Measurements from ENCODE around the gene CES1.
"Not testable (repeated sequence)": the region's sequence is repeated elsewhere in the genome, so short reads cannot be mapped to it uniquely, and the experiment has no call there.

DNA sequence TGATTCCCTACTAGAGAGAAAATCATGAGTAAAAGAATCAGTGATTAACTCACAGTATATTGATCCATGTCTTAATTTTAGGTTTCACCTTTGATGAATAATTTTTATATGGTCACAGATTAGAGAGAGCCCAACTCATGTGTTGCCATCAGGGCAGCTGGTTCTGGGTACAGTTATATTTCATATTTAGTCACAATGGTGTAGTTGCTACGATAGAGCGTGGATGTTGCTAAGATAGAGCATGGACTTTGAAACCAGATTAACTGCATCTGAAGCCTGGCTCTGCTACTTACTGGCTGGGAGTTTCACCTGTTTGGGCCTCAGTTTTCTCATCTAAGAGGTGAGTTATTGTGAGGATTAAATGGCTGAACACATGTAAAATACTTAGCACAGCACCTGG lies 18.7 kb downstream of the CES1 start:
- not testable (repeated sequence) for TF ChIP-seq EZH2 (IDR thresholded peaks at IDR 0.05; ENCODE audit: insufficient read depth, poor library complexity, severe bottlenecking); EZH2phosphoT487 (IDR thresholded peaks at IDR 0.05; ENCODE audit: insufficient read depth, low read depth)

Data from GM23248 (cell line).